HL-60 (cell line): ENCODE measurements around the gene ADIG.

Experiments used
- GABPA ChIP-seq: IDR thresholded peaks from 2 replicates; pipeline ENCODE4 v1.6.1; 2012; ENCODE audit warnings: low read depth
- REST ChIP-seq: IDR thresholded peaks from 2 replicates; pipeline ENCODE4 v1.6.1; 2012; ENCODE audit warnings: low read depth; ENCODE audit not compliant: insufficient replicate concordance
- SPI1 ChIP-seq: IDR thresholded peaks from 2 replicates; pipeline ENCODE4 v1.6.1; 2012; ENCODE audit warnings: low read depth, mild to moderate bottlenecking, borderline replicate concordance
- TF ChIP-seq, protein P1 (sequence below): IDR thresholded peaks from one replicate; pipeline ENCODE4 v1.5.1; 2011; ENCODE audit warnings: low read length, control low read depth, inconsistent platforms; ENCODE audit not compliant: insufficient read depth

- TF ChIP-seq, protein P1, sequence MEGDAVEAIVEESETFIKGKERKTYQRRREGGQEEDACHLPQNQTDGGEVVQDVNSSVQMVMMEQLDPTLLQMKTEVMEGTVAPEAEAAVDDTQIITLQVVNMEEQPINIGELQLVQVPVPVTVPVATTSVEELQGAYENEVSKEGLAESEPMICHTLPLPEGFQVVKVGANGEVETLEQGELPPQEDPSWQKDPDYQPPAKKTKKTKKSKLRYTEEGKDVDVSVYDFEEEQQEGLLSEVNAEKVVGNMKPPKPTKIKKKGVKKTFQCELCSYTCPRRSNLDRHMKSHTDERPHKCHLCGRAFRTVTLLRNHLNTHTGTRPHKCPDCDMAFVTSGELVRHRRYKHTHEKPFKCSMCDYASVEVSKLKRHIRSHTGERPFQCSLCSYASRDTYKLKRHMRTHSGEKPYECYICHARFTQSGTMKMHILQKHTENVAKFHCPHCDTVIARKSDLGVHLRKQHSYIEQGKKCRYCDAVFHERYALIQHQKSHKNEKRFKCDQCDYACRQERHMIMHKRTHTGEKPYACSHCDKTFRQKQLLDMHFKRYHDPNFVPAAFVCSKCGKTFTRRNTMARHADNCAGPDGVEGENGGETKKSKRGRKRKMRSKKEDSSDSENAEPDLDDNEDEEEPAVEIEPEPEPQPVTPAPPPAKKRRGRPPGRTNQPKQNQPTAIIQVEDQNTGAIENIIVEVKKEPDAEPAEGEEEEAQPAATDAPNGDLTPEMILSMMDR, result no peak
- TF ChIP-seq GABPA (no peak), SPI1 (no peak), REST (no peak)
These were observed 20.5 kb downstream of the ADIG start, which contains the start of gene ARHGAP40 for GRCh38 chr20:38601216-38602184.
